NT2/D1 (cell line): ENCODE results near the gene SUGP2.

ENCODE experiments used
- YY1 ChIP-seq: IDR thresholded peaks from 2 replicates; pipeline ENCODE4 v1.6.1; 2011; ENCODE audit not compliant: insufficient read length, insufficient read depth
- ZNF274 ChIP-seq: IDR thresholded peaks from 2 replicates; pipeline ENCODE4 v1.6.1; 2011; ENCODE audit warnings: mild to moderate bottlenecking, low read depth, low read length

- TF ChIP-seq YY1 (no peak), ZNF274 (no peak)
Measured at GRCh38 chr19:19057720-19058119, 24.4 kb upstream of the SUGP2 start.
